HFF-Myc (cell line): Measurements from ENCODE around the gene SSH2.
"Not testable (repeated sequence)": the region's sequence is repeated elsewhere in the genome, so short reads cannot be mapped to it uniquely, and the experiment has no call there.

Experiments used
- DNase-seq: peaks from one replicate; pipeline ENCODE4 v3.0.0-alpha.2; 2011; ENCODE audit warnings: low read depth; ENCODE audit errors: extremely low read depth
- H3K4me3 ChIP-seq: replicated peaks from 2 replicates; pipeline ENCODE4 v1.5.1; 2011; ENCODE audit warnings: low read depth, mild to moderate bottlenecking, control low read depth, low read length
- TF ChIP-seq, protein P1 (sequence below): IDR thresholded peaks from 2 replicates; pipeline ENCODE4 v1.5.1; 2012; ENCODE audit warnings: mild to moderate bottlenecking, low read depth, low read length, control low read depth; ENCODE audit errors: missing control alignments

SSH2 gene

DNA sequence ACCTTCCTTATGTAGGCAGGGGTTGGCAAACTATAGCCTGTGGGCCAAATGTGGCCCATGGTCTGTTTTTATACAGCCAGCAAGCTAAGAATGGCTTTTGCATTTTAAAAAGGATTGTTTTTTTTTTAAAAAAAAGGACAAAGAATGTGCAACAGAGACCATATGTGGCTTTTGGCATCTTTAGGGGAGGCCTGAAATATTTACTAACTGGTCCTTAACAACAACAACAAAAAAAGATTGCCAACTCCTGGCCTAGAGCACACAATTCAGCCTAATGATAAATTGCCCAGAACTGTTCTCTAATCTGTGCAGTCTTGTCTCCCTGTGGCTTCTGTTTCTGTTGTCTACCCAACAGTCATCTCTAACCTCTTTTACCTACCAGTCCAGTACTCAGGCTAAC, 67.1 kb downstream of the SSH2 start:
- TF ChIP-seq, protein P1, sequence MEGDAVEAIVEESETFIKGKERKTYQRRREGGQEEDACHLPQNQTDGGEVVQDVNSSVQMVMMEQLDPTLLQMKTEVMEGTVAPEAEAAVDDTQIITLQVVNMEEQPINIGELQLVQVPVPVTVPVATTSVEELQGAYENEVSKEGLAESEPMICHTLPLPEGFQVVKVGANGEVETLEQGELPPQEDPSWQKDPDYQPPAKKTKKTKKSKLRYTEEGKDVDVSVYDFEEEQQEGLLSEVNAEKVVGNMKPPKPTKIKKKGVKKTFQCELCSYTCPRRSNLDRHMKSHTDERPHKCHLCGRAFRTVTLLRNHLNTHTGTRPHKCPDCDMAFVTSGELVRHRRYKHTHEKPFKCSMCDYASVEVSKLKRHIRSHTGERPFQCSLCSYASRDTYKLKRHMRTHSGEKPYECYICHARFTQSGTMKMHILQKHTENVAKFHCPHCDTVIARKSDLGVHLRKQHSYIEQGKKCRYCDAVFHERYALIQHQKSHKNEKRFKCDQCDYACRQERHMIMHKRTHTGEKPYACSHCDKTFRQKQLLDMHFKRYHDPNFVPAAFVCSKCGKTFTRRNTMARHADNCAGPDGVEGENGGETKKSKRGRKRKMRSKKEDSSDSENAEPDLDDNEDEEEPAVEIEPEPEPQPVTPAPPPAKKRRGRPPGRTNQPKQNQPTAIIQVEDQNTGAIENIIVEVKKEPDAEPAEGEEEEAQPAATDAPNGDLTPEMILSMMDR, result no peak
- DNase-seq, result no peak
- no peak overlapping the region for H3K4me3 ChIP-seq

DNA sequence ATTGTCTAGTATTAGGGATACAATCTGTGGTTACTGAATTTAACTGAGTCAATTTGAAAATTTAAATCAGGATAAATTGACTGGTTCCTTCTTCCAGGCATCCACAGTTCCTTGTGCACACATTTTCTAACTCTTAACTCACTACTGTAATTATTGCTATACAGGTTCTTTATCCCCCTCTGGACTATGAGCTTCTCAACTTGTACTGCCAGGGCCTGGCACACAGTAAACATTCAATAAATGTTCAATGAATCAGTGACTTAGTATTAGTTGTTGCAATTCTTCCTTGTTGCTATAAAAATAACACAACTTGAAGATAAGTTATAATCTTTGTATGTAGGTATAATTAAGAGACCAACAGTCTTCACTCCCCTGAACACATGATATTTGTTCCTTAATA, 67.9 kb downstream of the SSH2 start:
- no peak for DNase-seq
- TF ChIP-seq, protein P1, result no peak
- H3K4me3 ChIP-seq, result no peak overlapping the region

DNA sequence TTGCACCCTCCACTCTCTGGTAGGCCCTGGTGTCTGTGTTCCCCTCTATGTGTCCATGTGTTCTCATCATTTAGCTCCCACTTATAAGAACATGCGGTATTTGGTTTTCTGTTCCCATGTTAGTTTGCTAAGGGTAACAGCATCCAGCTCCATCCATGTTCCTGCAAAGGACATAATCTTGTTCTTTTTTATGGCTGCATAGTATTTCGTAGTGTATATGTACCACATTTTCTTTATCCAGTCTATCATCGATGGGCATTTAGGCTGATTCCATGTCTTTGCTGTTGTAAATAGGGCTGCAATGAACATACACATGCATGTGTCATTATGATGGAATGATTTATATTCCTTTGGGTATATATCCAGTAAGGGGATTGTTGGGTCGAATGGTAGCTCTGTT, 70.6 kb downstream of the SSH2 start:
- not testable (repeated sequence) for H3K4me3 ChIP-seq, DNase-seq

DNA sequence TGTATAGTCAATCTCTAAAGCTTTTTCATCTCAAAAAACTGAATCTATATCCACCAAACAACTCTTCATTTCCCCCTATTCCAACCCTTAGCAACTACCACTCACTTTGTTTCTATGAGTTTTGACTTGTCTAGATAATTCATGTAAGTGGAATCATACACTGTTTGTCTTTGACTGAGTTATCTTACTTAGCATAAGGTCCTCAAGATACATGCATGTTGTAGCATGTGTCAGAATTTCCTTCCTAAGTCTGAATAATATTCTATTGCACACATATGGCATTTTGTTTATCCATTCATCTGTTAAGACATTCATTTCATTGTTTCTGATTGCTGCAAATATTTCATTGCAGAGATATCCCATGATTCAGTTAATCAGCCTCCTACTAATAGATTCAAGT, 72.2 kb downstream of the SSH2 start:
- TF ChIP-seq, protein P1, result no peak
- no peak for DNase-seq
- no peak overlapping the region for H3K4me3 ChIP-seq

GRCh38 chr17:29857105-29857504, 72.9 kb downstream of the SSH2 start:
- not testable (repeated sequence) for DNase-seq, H3K4me3 ChIP-seq

GRCh38 chr17:29855686-29856085, 74.3 kb downstream of the SSH2 start:
- DNase-seq, result no peak
- no peak overlapping the region for H3K4me3 ChIP-seq
- TF ChIP-seq, protein P1, result no peak

GRCh38 chr17:29848737-29849136, 81.3 kb downstream of the SSH2 start:
- DNase-seq, result no peak
- no peak overlapping the region for H3K4me3 ChIP-seq
- TF ChIP-seq, protein P1, result no peak

DNA sequence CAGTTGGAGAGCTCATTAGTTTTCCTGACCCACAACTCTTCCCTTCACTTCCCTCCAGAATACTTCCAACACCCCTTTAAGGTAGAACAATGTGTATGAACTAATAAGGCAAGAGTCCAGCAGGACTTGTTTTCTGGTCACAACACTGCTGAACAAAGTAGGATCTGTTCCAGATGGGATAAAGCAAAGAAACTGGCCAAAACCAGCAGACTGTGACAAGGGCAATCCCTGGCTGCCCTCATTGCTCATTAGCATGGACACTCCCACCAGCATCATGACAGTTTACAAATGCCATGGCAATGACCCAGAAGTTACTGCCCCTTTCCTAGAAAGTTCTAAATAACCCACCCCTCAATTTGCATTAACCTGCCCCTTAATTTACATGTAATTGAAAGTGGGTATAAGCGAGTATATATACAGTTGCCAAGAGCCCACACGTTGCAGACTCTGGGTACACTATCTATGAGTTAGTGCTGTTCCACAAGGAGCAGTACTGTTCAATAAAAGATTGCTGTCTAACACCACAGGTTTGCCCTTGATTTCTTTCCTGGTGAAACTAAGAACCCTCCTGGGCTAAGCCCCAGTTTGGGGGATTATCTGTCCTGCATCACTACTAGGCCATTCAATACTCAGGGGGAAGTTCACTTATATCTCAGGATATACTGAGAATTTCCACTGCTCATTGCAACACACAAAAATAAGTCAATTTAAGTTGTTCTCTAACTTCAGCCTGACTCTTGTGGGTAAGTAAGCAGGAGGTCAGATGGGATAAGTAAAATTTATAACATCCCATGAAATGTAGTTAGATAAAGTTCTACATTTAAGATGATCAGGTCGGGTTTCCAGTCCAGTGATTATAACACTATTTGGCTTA, 82.3 kb downstream of the SSH2 start:
- no peak for DNase-seq
- TF ChIP-seq, protein P1, result no peak
- H3K4me3 ChIP-seq, result no peak overlapping the region
